BE2C (cell line): Measurements from ENCODE around the gene UTY.

ENCODE experiments used
- DNase-seq: peaks from one replicate; pipeline ENCODE4 v3.0.0-alpha.2; 2020
- H3K27me3 ChIP-seq: fragments of 250-450 bp; sonication (Bioruptor Pico); 2 replicates; pipeline ENCODE4 v1.5.1; 2020; ENCODE audit warnings: mild to moderate bottlenecking
- H3K36me3 ChIP-seq: fragments of 250-450 bp; sonication (Bioruptor Pico); 2 replicates; pipeline ENCODE4 v1.5.1; 2020; ENCODE audit warnings: mild to moderate bottlenecking
- H3K4me1 ChIP-seq: fragments of 250-450 bp; sonication (Bioruptor Pico); 2 replicates; pipeline ENCODE4 v1.5.1; 2020
- H3K4me3 ChIP-seq: 2 replicates; pipeline ENCODE4 v1.5.1; 2011; ENCODE audit warnings: low read depth, low read length
- H3K9me3 ChIP-seq: fragments of 250-450 bp; sonication (Bioruptor Pico); 2 replicates; pipeline ENCODE4 v1.5.1; 2020
- TF ChIP-seq, protein P1 (sequence below): IDR thresholded peaks from 2 replicates; pipeline ENCODE4 v1.5.1; 2012; ENCODE audit warnings: mild to moderate bottlenecking, low read depth, low read length

UTY gene

DNA sequence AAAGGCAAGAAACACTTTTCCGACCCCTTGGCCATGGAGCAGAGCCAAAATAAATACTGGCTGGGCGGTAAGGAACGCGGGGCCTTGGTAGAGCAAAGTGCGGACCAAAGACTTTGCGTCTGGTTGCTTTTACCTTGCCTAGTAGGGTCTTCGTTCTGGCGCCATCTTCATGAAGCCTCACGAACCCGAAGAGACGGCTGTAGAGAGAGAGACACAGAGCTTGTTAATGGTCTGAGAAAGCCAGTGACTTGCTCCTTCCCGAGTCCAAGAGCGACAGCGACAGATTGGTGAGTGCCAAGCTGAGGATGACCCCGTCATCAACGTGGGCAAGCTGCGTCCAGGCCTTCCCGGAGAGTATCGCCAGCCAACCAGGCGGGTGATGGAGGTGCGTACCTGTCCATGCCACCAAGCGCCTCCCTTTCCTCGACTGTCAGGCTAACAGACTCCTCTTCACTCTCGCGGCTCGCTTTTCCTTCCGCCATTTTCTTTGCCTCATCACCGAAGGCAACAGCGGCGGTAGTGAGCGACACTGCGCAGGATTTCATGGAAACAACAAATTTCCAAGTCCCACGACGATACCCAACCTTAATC, 617 bp downstream of the UTY start:
- DNase-seq: no peak
- no peaks in the 10 kb centered on the region for H3K36me3 ChIP-seq

DNA sequence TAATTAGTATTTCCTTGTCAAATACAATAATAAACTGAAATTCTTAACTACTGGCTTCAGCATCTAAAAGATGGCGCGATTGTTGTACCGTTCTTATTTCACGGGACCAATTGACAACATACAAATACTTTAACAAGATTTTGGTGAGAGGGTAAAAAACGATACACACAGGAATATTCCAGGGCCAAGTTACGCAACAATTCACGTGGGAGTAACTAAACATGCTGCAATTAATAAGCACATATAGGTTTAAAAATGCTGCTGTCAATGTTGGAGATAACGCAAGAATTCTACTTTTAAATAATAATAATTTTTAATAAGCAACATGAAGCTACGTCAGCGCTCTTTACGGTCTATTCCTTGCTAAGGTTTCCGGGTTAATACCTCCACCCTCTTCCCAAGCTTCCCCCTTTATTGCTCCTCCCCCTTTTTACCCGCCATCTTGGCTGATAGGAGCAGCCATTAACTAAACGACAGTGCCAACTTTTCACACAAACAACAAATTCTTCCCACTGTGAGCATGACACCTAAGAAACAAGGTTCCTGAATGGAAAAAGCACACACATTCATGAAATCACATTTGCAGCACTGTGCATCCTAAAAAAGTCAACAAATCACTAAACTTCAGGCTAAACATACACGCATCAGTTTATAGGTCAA, 1.6 kb downstream of the UTY start:
- no peak for DNase-seq
- Histone ChIP-seq H3K27me3 (no peaks in the 10 kb centered on the region), H3K4me3 (no peak overlapping the region), H3K4me1 (no peaks in the 10 kb centered on the region), H3K36me3 (no peaks in the 10 kb centered on the region), H3K9me3 (no peaks in the 10 kb centered on the region)
- TF ChIP-seq, protein P1, sequence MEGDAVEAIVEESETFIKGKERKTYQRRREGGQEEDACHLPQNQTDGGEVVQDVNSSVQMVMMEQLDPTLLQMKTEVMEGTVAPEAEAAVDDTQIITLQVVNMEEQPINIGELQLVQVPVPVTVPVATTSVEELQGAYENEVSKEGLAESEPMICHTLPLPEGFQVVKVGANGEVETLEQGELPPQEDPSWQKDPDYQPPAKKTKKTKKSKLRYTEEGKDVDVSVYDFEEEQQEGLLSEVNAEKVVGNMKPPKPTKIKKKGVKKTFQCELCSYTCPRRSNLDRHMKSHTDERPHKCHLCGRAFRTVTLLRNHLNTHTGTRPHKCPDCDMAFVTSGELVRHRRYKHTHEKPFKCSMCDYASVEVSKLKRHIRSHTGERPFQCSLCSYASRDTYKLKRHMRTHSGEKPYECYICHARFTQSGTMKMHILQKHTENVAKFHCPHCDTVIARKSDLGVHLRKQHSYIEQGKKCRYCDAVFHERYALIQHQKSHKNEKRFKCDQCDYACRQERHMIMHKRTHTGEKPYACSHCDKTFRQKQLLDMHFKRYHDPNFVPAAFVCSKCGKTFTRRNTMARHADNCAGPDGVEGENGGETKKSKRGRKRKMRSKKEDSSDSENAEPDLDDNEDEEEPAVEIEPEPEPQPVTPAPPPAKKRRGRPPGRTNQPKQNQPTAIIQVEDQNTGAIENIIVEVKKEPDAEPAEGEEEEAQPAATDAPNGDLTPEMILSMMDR: no peak

More for the DNA sequence above, 617 bp downstream of the UTY start:
- H3K9me3 ChIP-seq: no peaks in the 10 kb centered on the region
- no peaks in the 10 kb centered on the region for H3K27me3 ChIP-seq
- no peak overlapping the region for H3K4me3 ChIP-seq
- TF ChIP-seq, protein P1: no peak
- no peaks in the 10 kb centered on the region for H3K4me1 ChIP-seq

DNA sequence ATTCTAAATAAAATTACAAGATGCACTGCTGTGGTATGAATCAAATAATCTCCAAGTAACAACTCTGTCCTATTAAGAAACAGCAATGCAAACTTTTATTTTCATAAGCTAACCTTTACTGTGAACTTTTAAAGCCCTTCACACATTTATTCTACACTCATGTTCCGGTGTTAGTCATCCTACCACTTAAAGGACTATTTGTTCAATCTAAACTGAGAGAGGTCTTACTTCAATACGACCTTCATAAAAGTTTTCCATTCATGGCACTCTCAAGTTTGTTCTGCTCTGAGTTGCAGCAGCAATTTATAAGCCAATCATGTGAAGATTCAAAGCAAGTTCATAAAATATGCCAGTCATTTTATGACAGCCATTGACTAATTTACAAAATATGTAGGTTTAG, 4.8 kb downstream of the UTY start:
- Histone ChIP-seq H3K9me3 (no peaks in the 10 kb centered on the region), H3K4me1 (no peaks in the 10 kb centered on the region), H3K4me3 (no peak overlapping the region), H3K27me3 (no peaks in the 10 kb centered on the region), H3K36me3 (no peaks in the 10 kb centered on the region)
- TF ChIP-seq, protein P1: no peak
- no peak for DNase-seq

DNA sequence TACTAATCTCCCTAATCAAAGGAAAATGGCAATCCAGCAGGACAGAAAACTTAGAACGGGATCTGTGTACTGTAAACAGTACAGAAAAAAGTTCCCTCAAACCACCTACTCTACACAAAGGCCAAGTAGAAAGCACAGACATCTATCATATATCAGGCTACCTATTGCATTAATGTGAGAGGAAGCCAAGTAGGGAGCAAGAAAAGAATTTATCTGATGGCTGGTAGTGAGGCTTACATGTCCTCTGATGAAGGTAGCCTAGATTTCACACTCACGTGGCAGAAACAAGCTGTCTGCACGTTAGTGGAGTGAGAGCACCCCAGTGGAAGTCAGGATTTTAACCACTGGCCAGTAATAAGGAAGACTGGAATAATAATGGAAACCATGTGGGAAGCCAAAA, 28.3 kb downstream of the UTY start:
- Histone ChIP-seq H3K4me3 (no peak overlapping the region), H3K36me3 (no peaks in the 10 kb centered on the region), H3K4me1 (no peaks in the 10 kb centered on the region), H3K9me3 (no peaks in the 10 kb centered on the region), H3K27me3 (no peaks in the 10 kb centered on the region)
- DNase-seq: no peak
- TF ChIP-seq, protein P1: no peak

DNA sequence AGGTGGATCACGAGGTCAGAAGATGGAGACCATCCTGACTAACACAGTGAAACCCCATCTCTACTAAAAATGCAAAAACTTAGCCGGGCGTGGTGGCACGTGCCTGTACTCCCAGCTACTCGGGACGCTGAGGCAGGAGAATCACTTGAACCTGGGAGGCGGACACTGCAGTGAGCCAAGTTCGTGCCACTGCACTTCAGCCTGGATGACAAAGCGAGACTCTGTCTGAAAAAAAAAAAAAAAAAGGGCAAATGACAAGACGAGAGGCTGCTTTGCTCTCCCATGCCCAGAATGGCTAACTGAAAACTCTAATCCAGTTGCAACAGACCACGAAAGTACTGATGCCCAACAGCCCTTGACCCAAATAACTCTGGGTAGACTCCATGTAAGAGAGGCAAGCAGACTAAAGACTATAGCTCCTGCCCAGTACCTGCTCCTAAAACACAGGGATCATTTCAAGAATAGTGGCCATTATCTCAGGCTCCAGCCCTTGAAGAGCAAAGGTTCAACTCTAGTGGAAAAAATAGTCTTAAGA, 29.2 kb downstream of the UTY start:
- TF ChIP-seq, protein P1: no peak
- Histone ChIP-seq H3K4me3 (no peak overlapping the region), H3K9me3 (no peaks in the 10 kb centered on the region), H3K27me3 (no peaks in the 10 kb centered on the region), H3K4me1 (no peaks in the 10 kb centered on the region), H3K36me3 (no peaks in the 10 kb centered on the region)
- no peak for DNase-seq

DNA sequence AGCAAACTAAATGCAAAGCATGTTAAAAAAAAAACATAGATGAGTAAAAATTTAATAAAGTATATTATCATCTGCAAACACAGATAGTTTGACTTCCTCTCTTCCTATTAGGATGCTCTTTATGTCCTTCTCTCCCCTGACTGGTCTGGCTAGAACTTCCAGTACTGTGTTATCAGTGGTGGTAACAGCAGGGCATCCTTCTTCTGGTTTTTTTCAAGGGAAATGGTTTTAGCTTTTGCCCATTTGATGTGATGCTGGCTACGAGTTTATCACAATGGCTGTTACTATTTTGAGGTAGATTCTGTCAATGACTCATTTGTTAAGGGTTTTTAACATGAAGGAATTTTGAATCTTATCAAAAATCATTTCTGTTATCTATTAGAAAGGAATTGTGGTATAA, 34.3 kb downstream of the UTY start:
- Histone ChIP-seq H3K9me3 (no peaks in the 10 kb centered on the region), H3K27me3 (no peaks in the 10 kb centered on the region), H3K4me1 (no peaks in the 10 kb centered on the region), H3K36me3 (no peaks in the 10 kb centered on the region), H3K4me3 (no peak overlapping the region)
- TF ChIP-seq, protein P1: no peak
- DNase-seq: no peak
